NCI-H226 (cell line): Measurements from ENCODE around the gene SHB.

ENCODE experiments used
- DNase-seq: peaks from one replicate; pipeline ENCODE4 v3.0.0-alpha.2; 2015

The SHB gene

GRCh38 chr9:38039907-38040682, 28.9 kb downstream of the SHB start:
- no peak for DNase-seq

DNA sequence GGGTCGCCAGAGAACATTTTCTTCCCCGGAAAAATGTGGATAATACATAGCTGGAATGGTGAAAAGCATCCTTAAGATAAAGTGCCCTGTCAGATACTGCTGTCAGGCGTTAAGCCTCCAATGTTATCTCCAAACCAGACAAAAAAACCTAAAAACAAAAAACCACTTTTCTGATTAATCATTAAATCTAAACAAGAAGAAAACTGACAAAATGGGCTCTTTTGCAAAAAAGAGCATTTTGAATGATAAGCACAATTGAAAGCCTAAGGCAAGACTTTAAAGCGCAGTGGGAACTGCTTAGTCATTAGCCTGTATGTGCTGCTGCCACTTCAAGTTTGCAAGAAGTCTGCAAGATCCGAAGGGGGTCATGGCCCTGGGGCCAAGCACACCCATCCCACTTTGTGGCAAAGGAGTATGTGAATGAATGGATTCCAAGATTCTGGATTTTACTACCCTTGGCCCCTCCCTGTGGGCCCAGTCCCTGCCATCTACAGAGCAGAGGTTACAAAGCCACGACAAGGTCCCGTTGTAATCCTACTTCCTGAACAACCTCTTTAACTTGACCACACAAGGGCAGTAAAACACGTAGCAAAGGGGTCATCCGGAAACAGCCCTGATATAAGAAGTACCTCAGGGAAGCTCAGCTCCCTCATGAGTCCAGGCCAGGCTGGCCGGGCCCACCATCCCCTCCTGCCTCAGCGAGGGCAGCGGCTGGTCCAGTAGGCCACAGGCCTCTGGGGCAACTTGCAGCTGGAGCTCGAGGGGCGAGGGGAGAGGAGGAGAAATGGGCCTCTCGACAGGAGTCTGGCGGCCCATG, 29.7 kb downstream of the SHB start:
- DNase-seq: no peak

GRCh38 chr9:38038307-38039089, 30.5 kb downstream of the SHB start:
- DNase-seq: no peak

DNA sequence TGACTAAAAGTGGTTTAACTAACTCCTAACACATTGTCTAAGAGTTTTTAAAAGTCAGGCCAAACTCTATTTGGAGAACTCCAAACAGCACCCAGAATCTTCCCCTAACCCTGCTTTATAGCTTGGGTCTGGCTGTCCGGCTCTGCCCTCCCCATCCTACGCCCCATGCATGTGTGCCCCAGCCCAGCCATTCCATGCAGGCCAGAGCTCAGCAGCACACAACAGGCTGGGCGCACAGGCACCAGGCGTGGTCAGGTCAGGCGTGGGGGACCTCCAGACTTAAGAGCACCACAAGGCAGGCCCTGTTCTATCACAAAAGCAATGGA, 31.1 kb downstream of the SHB start:
- no peak for DNase-seq

GRCh38 chr9:38036359-38037084, 32.5 kb downstream of the SHB start:
- peak; percentile 57 for DNase-seq

GRCh38 chr9:38035873-38036272, 33.2 kb downstream of the SHB start:
- DNase-seq: peak; percentile 63

GRCh38 chr9:38033941-38034340, 35.1 kb downstream of the SHB start:
- DNase-seq: no peak

GRCh38 chr9:38032266-38033110, 36.5 kb downstream of the SHB start:
- no peak for DNase-seq

GRCh38 chr9:38031594-38031993, 37.4 kb downstream of the SHB start:
- no peak for DNase-seq

DNA sequence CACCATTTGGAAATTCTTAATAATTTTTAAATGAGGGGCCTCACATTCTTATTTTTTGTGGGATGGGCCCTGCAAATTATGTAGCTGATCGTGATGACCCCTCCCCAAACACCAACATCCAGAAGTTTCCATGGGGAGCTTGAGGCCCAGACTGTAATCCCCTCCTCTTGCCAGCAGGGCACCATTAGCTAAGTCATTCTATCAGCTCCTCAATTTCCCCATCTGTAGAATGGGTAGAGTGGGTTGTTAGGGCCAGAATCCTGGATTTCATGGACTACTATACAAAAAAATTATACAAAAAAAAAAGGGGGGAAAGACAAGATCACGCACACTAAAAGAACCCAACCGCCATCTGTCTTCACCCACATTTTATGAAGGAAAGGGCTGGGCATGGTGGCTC, 38.4 kb downstream of the SHB start:
- no peak for DNase-seq

GRCh38 chr9:38029915-38030638, 39.0 kb downstream of the SHB start:
- no peak for DNase-seq

DNA sequence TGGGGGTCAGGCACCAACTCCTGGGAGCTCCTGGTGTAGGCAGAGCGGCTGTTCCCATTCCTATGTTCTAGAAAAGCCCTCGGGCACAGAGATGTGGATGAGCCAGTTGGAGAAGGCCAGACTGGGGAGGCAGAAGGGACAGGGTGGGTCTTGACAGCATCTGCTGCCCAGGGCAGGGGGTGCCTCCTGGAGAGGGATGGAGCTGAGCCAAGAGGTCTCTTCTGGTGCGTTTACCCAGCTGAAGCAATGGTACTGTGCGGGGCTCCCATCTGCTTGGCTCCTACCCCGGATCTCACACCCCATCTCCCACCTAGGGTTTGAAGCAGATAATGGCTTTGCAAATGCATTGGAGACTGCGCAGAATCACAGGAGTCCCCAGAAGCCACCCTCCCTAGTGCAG, 41.3 kb downstream of the SHB start:
- DNase-seq: no peak

- no peak for DNase-seq
These were observed 42.0 kb downstream of the SHB start for GRCh38 chr9:38026840-38027527.

- peak; percentile 80 for DNase-seq
These were observed 42.8 kb downstream of the SHB start for GRCh38 chr9:38026021-38026809.

- no peak for DNase-seq
These were observed 43.9 kb downstream of the SHB start for GRCh38 chr9:38025166-38025565.

DNA sequence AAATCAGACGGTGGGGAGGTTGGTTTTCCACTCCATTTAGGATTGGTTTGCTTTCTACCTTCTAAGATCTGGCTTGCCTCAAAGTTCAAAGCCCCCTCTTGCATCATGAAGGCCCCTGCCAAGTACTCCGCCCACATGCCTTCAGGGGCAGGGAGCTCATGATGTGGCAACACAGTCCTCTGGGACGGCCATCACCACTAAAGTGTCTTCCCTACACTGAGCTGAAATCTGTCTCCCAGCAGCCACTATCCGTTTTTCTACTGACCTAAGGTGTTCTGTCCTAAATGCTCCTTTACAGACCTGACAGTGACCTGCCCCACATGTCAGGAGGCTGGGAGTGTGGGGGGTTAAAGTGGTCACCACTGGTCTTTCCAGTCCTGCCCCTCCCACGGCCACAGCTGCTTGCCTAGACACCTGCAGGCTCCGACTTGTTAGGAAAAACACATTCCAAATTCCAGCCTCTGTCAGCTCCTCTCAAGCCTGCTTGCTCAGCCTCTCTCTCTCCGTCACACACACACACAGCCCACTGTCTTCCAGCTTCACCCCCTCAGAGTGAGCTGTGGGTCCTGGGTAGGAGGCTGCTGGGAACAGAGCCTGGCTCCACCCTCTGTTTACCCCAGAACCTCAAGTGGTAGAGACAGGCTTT, 44.9 kb downstream of the SHB start:
- DNase-seq: peak; percentile 34

- no peak for DNase-seq
These were observed 45.4 kb downstream of the SHB start for GRCh38 chr9:38023661-38024035.

- no peak for DNase-seq
These were observed 46.0 kb downstream of the SHB start for GRCh38 chr9:38022995-38023394.

GRCh38 chr9:38022203-38022895, 46.7 kb downstream of the SHB start:
- no peak for DNase-seq
